OCI-LY3 (cell line): Measurements from ENCODE around the gene PMM2.

ENCODE experiments used
- H2AFZ ChIP-seq: fragments of 200-600, 300-600 bp; shearing (Covaris generic); 2 replicates; pipeline ENCODE4 v1.6.0; 2014; ENCODE audit warnings: antibody characterized with exemption, low read depth, low read length
- H3K27ac ChIP-seq: fragments of 200-600, 300-600 bp; sonication (generic); 2 replicates; pipeline ENCODE4 v1.5.1; 2014; ENCODE audit warnings: mild to moderate bottlenecking, low read length, moderate library complexity, mixed read lengths
- H3K27me3 ChIP-seq: fragments of 200-600, 300-600 bp; sonication (generic); 2 replicates; pipeline ENCODE4 v1.6.1; 2014; ENCODE audit warnings: low read depth, low read length, mixed read lengths
- H3K36me3 ChIP-seq: fragments of 200-600, 300-600 bp; sonication (generic); replicated peaks from 2 replicates; pipeline ENCODE3; 2014; ENCODE audit warnings: low read depth, low read length, mixed read lengths
- H3K4me1 ChIP-seq: fragments of 300-600, 200-600 bp; sonication (generic); 2 replicates; pipeline ENCODE4 v1.6.1; 2014; ENCODE audit warnings: low read length, mixed read lengths
- H3K4me2 ChIP-seq: fragments of 200-600, 300-600 bp; sonication (generic); 2 replicates; pipeline ENCODE4 v1.6.1; 2014; ENCODE audit warnings: low read length, mixed read lengths
- H3K4me3 ChIP-seq: fragments of 300-600, 200-600 bp; sonication (generic); 2 replicates; pipeline ENCODE4 v1.5.1; 2014; ENCODE audit warnings: antibody characterized with exemption, mild to moderate bottlenecking, low read length, moderate library complexity
- H3K79me2 ChIP-seq: fragments of 300-600, 200-600 bp; shearing (Covaris generic); 2 replicates; pipeline ENCODE4 v1.6.1; 2014; ENCODE audit warnings: mild to moderate bottlenecking, low read length, mixed read lengths
- H3K9ac ChIP-seq: fragments of 300-600, 200-600 bp; shearing (Covaris generic); 2 replicates; pipeline ENCODE4 v1.6.0; 2014; ENCODE audit warnings: mild to moderate bottlenecking, low read length, moderate library complexity
- H3K9me3 ChIP-seq: fragments of 200-600, 300-600 bp; shearing (Covaris generic); 2 replicates; pipeline ENCODE4 v1.6.1; 2014; ENCODE audit warnings: low read length, mixed read lengths; ENCODE audit not compliant: insufficient read depth
- H4K20me1 ChIP-seq: fragments of 200-600, 300-600 bp; sonication (generic); 2 replicates; pipeline ENCODE4 v1.6.1; 2016; ENCODE audit warnings: low read length, mixed read lengths; ENCODE audit not compliant: insufficient read depth
- EZH2phosphoT487 ChIP-seq: fragments of 200-600 bp; shearing (Covaris generic); IDR thresholded peaks from 2 replicates; pipeline ENCODE4 v1.6.1; 2018; ENCODE audit warnings: antibody characterized with exemption, mixed run types, low read depth
- TF ChIP-seq, protein P1 (sequence below): fragments of 200-600, 300-600 bp; sonication (generic); IDR thresholded peaks from 2 replicates; pipeline ENCODE4 v1.5.1; 2014; ENCODE audit warnings: antibody characterized with exemption, low read length, low read depth

PMM2 gene

DNA sequence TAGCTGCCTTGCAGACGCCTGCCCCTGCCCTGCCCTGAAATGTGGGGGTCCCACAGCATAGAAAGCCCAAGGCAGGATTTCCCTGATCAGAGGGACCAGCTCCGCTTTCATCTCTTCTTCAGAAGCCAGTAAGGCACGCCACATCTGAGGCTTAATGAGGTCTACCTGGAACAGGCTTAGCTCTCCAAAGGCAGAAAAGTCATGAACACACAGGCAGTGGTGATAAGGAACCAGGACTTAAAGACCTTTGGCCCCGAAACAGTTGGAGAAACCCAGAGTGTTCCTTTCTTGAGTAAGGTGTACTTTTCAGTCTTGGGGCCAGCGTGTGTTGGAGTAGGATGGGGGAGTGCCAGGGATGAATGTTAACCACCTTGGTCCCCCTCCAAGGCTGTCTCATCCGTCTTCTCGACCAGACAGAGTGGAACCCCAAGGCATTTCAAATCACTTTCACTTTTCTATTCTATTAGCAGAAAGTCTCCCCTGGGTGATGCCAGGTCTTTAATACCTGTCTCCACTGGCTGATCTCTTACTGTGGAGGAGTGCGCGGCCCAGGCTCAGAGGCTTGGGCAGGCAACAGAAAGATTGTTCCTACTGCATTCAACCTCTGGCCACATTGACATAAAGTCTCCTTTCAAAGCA is 44.1 kb upstream of the PMM2 start:
- Histone ChIP-seq H4K20me1 (no peaks in the 10 kb centered on the region), H3K4me2 (no peak overlapping the region), H3K4me3 (no peak overlapping the region), H3K9me3 (no peaks in the 10 kb centered on the region), H3K36me3 (no peaks in the 10 kb centered on the region), H3K79me2 (no peaks in the 10 kb centered on the region), H2AFZ (no peak overlapping the region), H3K9ac (no peak overlapping the region), H3K27ac (no peak overlapping the region), H3K27me3 (no peaks in the 10 kb centered on the region), H3K4me1 (no peaks in the 10 kb centered on the region)
- TF ChIP-seq, protein P1, sequence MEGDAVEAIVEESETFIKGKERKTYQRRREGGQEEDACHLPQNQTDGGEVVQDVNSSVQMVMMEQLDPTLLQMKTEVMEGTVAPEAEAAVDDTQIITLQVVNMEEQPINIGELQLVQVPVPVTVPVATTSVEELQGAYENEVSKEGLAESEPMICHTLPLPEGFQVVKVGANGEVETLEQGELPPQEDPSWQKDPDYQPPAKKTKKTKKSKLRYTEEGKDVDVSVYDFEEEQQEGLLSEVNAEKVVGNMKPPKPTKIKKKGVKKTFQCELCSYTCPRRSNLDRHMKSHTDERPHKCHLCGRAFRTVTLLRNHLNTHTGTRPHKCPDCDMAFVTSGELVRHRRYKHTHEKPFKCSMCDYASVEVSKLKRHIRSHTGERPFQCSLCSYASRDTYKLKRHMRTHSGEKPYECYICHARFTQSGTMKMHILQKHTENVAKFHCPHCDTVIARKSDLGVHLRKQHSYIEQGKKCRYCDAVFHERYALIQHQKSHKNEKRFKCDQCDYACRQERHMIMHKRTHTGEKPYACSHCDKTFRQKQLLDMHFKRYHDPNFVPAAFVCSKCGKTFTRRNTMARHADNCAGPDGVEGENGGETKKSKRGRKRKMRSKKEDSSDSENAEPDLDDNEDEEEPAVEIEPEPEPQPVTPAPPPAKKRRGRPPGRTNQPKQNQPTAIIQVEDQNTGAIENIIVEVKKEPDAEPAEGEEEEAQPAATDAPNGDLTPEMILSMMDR, result no peak
- no peak for TF ChIP-seq EZH2phosphoT487

DNA sequence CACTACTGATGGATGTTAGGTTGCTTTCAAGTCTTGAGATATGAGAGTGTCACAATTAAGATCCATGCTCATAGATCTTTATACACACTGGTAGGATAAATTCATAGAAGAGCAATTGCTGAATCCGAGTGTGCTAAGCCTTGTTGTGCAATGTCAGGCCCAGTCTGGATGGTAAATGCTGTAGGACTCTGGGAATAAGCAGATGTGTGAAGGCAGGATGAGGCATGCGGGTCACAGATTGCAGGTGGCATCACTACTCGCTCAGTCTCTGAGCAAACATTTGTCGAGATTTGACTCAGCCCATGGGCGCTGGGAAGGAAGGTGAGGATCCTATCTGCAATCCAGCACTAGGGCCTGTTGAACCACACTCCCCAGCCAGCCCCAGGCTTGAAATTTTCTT is 40.9 kb upstream of the PMM2 start:
- H3K79me2 ChIP-seq, result no peaks in the 10 kb centered on the region
- no peaks in the 10 kb centered on the region for H3K27me3 ChIP-seq
- H4K20me1 ChIP-seq, result no peaks in the 10 kb centered on the region
- no peak overlapping the region for H3K4me2 ChIP-seq
- no peaks in the 10 kb centered on the region for H3K9me3 ChIP-seq
- no peak for TF ChIP-seq EZH2phosphoT487
- TF ChIP-seq, protein P1, result no peak
- H3K4me3 ChIP-seq, result no peak overlapping the region
- H2AFZ ChIP-seq, result no peak overlapping the region
- H3K4me1 ChIP-seq, result no peaks in the 10 kb centered on the region
- H3K27ac ChIP-seq, result no peak overlapping the region
- H3K36me3 ChIP-seq, result no peaks in the 10 kb centered on the region
- H3K9ac ChIP-seq, result no peak overlapping the region

DNA sequence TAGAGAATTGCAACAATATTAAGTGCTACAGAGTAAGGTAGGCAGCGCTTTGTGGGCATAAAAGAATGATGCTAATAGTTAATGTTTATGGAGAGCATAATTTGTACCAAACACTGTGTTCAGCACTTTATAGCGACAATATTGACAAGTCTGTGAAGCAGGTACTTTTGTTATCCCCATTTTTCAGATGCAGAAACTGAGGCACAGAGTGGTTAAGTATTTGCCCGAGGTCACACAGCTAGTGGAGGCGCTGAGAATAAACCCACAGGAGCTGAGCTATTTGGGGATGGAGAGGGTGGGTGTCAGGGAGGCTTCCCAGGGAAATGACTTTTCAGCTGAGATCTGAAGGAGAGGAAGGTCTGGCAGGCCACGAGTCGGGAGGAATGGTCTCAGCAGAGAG is 39.6 kb upstream of the PMM2 start:
- H3K79me2 ChIP-seq, result no peaks in the 10 kb centered on the region
- no peak overlapping the region for H3K27ac ChIP-seq
- H4K20me1 ChIP-seq, result no peaks in the 10 kb centered on the region
- no peaks in the 10 kb centered on the region for H3K4me1 ChIP-seq
- no peak overlapping the region for H3K9ac ChIP-seq
- H3K36me3 ChIP-seq, result no peaks in the 10 kb centered on the region
- TF ChIP-seq, protein P1, result no peak
- no peak for TF ChIP-seq EZH2phosphoT487
- no peak overlapping the region for H2AFZ ChIP-seq
- no peaks in the 10 kb centered on the region for H3K9me3 ChIP-seq
- no peak overlapping the region for H3K4me3 ChIP-seq
- no peak overlapping the region for H3K4me2 ChIP-seq
- H3K27me3 ChIP-seq, result no peaks in the 10 kb centered on the region

DNA sequence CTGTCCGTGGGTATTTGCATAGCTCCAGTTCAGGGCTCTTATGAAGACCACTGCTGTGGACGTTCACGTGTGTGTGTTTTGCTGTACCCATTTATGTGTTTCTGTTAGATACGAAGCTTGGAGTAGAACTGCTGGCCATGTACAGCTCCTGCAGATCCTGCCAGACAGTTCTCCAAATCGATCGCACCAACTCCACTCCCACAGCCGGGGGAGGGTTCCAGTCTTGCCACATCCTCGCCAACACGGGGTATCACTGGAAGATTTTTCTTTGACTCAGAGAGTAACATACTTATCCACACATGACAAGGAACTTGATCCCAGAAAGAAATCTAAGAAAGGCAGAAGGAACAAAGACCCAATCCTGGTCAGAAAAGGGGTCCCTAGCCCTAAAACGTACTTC is 37.6 kb upstream of the PMM2 start:
- Histone ChIP-seq H3K36me3 (no peaks in the 10 kb centered on the region), H3K4me2 (no peak overlapping the region), H3K9me3 (no peaks in the 10 kb centered on the region), H3K27me3 (no peaks in the 10 kb centered on the region), H3K9ac (no peak overlapping the region), H2AFZ (no peak overlapping the region), H3K79me2 (no peaks in the 10 kb centered on the region), H4K20me1 (no peaks in the 10 kb centered on the region), H3K27ac (no peak overlapping the region), H3K4me1 (no peaks in the 10 kb centered on the region), H3K4me3 (no peak overlapping the region)
- TF ChIP-seq, protein P1, result no peak
